CD4-positive, CD25-positive, alpha-beta regulatory T cell (primary cell): Measurements from ENCODE around the gene CPN2. TPM values are rescaled to one million over a fixed set of nuclear protein-coding genes. Genes with fewer than 3 reads are reported as not detected.

ENCODE experiments used
- ATAC-seq, 2 donors: fragments of 150-1000 bp; cut with Tn5 transposase; one replicate each; pipeline ENCODE4 v1.10.0; 2021; ENCODE audit warnings: low read depth in 2 of 2, moderate number of reproducible peaks in 2 of 2, moderate library complexity in 1 of 2
- DNase-seq, 3 donors: peaks; one replicate each; pipeline versions ENCODE4 v3.0.0 to v3.0.0-alpha.2; 2012 to 2022; ENCODE audit warnings: mixed read lengths in 1 of 3
- H3K27ac ChIP-seq: one replicate; pipeline ENCODE4 v1.7.0; 2013; ENCODE audit warnings: mild to moderate bottlenecking, low read length; ENCODE audit not compliant: insufficient read depth, poor library complexity, severe bottlenecking
- H3K27me3 ChIP-seq: one replicate; pipeline ENCODE4 v1.7.0; 2013; ENCODE audit warnings: low read length; ENCODE audit not compliant: control insufficient read depth, insufficient read depth
- H3K36me3 ChIP-seq: one replicate; pipeline ENCODE4 v1.7.0; 2013; ENCODE audit warnings: mild to moderate bottlenecking, low read length, moderate library complexity; ENCODE audit not compliant: control insufficient read depth, insufficient read depth
- H3K4me1 ChIP-seq: 2 replicates; pipeline ENCODE4 v1.7.0; 2013; ENCODE audit warnings: mild to moderate bottlenecking, low read length; ENCODE audit not compliant: insufficient read depth, control insufficient read depth, poor library complexity, severe bottlenecking
- H3K4me3 ChIP-seq: one replicate; pipeline ENCODE4 v1.7.0; 2013; ENCODE audit warnings: low read depth, mild to moderate bottlenecking, low read length, moderate library complexity
- H3K9me3 ChIP-seq, 2 experiments: 1 replicate in 1 of 2; 2 replicates in 1 of 2; pipeline ENCODE4 v1.7.0; 2013; ENCODE audit warnings: low read length in 2 of 2, mild to moderate bottlenecking in 1 of 2, moderate library complexity in 1 of 2; ENCODE audit not compliant: control insufficient read depth in 2 of 2
- H3K27ac Mint-ChIP-seq, 3 donors: one replicate each; pipeline ENCODE4 v1.8.0; 2020 to 2022; ENCODE audit warnings: mild to moderate bottlenecking in 3 of 3, mixed read lengths in 3 of 3, moderate library complexity in 2 of 3
- H3K27me3 Mint-ChIP-seq: one replicate; pipeline ENCODE4 v1.8.0; 2022; ENCODE audit warnings: mild to moderate bottlenecking, mixed read lengths
- H3K36me3 Mint-ChIP-seq: one replicate; pipeline ENCODE4 v1.8.0; 2020; ENCODE audit warnings: mixed read lengths
- H3K4me1 Mint-ChIP-seq, 4 donors: one replicate each; pipeline ENCODE4 v1.8.0; 2020 to 2022; ENCODE audit warnings: mixed read lengths in 4 of 4, mild to moderate bottlenecking in 1 of 4
- H3K4me3 Mint-ChIP-seq, 4 donors: one replicate each; pipeline ENCODE4 v1.8.0; 2020 to 2022; ENCODE audit warnings: mild to moderate bottlenecking in 4 of 4, mixed read lengths in 4 of 4, moderate library complexity in 3 of 4
- H3K9me3 Mint-ChIP-seq, 7 donors: one replicate each; pipeline ENCODE4 v1.8.0; 2020 to 2022; ENCODE audit warnings: mixed read lengths in 7 of 7, mild to moderate bottlenecking in 3 of 7, moderate library complexity in 2 of 7
- polyA plus RNA-seq, 4 donors: library from polyadenylated mRNA; unstranded; fragments of 300-500 nt; fragmentation: Illumina TruSeq; gene quantifications; one replicate each; pipeline ENCODE4 v1.2.3, GENCODE V29; 2021
- total RNA-seq: library from RNA; stranded (reverse); gene quantifications from one replicate; pipeline ENCODE4 v1.2.3, GENCODE V29; 2022

CPN2 gene
- total and polyA plus RNA-seq, 5 donors from 2014 or later: not detected

DNA sequence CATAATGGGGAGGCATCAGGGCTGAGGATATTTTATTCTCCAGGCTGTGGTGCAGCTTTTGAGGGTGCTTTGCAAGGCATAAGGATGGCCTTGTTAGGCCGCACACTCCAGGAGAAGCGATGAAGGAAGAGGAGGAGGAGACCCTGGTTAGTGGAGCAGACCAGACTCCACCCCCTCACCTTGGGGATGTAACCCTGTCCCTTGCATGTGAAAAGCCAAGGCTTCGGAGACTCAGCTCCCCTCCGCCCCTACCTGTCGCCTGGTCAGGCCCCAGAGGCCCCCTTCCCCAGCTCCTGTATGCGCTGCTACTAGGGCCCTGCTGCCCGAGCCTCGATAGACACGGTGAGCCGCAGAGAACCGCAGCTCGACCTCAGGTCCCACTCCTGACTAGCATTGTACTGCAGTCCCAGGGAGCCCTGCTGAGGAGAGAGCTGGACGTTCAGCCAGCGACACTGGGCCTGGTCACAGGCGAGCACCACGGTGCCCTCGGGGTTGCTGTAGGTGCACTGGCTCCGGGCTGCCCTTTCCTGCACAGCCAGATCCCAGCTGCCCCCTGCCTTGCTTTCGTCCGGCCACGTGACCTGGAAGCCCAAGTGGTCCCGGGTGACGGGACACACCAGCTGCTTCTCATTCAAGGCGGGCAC lies 10.2 kb downstream of the CPN2 start:
- Mint-ChIP-seq H3K4me1 (peaks cover 0 to 6% (median 2%) of the 10 kb centered on the region in 4 donors), H3K27me3 (peaks cover 30% of the 10 kb centered on the region), H3K9me3 (peaks cover 0 to 2% (median 0%) of the 10 kb centered on the region in 7 donors), H3K36me3 (no peaks in the 10 kb centered on the region), H3K4me3 (no peak overlapping the region), H3K27ac (no peak overlapping the region)
- ATAC-seq (no peak), DNase-seq (no peak)
- Histone ChIP-seq H3K36me3 (no peaks in the 10 kb centered on the region), H3K9me3 (no peaks in the 10 kb centered on the region), H3K27ac (no peak overlapping the region), H3K27me3 (no peaks in the 10 kb centered on the region), H3K4me1 (no peaks in the 10 kb centered on the region), H3K4me3 (no peak overlapping the region)

DNA sequence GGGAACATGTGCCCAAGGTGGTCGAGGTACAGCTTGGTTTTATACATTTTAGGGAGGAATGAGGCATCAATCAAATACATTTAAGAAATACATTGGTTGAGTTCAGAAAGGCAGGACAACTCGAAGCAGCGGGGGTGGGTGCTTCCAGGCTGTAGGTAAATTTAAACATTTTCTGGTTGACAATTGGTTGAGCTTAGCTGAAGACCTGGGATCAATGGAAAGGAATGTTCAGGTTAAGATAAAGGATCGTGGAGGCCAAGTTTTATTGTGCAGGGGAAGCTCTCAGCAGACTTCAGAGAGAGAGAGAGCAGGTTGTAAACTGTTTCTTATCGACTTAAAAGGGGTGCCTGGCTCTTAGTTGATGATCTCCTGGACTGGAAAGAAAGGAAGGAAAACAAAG lies 11.3 kb downstream of the CPN2 start:
- Mint-ChIP-seq H3K9me3 (peaks cover 0 to 2% (median 0%) of the 10 kb centered on the region in 7 donors), H3K36me3 (no peaks in the 10 kb centered on the region), H3K4me3 (no peak overlapping the region), H3K4me1 (peaks cover 0 to 6% (median 2%) of the 10 kb centered on the region in 4 donors), H3K27me3 (peaks cover 26% of the 10 kb centered on the region), H3K27ac (no peak overlapping the region)
- no peak for DNase-seq
- Histone ChIP-seq H3K4me1 (no peaks in the 10 kb centered on the region), H3K9me3 (no peaks in the 10 kb centered on the region), H3K27ac (no peak overlapping the region), H3K4me3 (no peak overlapping the region), H3K27me3 (no peaks in the 10 kb centered on the region), H3K36me3 (no peaks in the 10 kb centered on the region)
- no peak for ATAC-seq

DNA sequence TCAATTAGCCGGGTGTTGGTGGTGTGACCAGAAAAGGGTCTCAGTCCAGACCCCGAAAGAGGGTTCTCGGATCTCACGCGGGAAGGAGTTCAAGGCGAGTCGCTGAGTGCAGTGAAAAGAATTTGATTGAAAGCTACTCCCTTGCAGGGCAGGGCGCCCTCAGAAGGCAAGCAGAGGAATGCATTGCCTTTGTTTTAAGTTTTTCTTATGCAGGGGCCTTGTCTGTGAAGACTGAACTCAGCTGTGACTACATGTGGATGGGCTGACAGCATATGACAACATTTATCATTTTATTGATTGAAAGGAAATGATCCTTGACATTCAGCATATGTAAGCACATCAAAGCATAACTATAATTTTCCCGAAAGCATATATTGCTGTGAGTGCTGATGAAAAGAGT lies 11.8 kb downstream of the CPN2 start:
- peaks cover 0 to 6% (median 2%) of the 10 kb centered on the region in 4 donors for H3K4me1 Mint-ChIP-seq
- Histone ChIP-seq H3K36me3 (no peaks in the 10 kb centered on the region), H3K4me3 (no peak overlapping the region), H3K4me1 (no peaks in the 10 kb centered on the region), H3K27me3 (no peaks in the 10 kb centered on the region), H3K9me3 (no peaks in the 10 kb centered on the region), H3K27ac (no peak overlapping the region)
- peaks cover 24% of the 10 kb centered on the region for H3K27me3 Mint-ChIP-seq
- peaks cover 0 to 2% (median 0%) of the 10 kb centered on the region in 7 donors for H3K9me3 Mint-ChIP-seq
- no peaks in the 10 kb centered on the region for H3K36me3 Mint-ChIP-seq
- no peak overlapping the region for H3K4me3 Mint-ChIP-seq
- ATAC-seq (no peak), DNase-seq (no peak)
- H3K27ac Mint-ChIP-seq: no peak overlapping the region

DNA sequence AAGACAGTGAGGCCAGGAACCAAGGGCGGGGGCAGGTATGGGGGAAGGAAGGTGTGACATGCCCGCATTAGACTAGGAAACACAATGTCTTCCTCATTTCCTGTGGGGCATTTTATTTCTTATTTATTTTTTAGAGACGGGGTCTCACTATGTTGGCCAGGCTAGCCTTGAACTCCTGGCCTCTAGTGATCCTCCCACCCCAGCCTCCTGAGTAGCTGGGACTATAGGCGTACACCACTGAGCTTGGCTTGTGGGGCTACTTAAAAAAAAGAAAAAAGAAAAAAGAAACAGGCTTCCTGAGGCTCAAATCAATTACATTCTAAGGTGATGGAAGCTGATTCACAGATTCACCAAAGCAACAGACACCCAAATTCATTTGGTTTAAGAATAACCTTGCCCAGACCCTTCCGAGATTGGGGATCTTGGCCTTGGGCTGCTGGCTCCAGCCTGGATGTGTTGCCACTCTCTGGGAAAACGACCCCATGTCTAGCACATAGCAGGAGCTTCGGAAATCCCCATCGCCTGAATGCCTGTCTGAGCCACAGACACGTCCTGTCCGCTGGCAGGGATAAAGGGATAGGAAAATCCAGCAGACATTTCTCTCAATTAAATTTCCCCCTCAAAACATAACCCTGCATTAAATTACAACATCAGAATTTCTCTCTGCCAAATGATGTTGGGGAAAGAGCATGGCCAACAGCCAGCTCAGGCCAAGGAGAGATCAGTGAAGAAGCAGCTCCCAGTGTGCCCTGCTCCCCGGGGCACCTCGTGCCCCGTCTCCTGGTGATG lies 13.0 kb downstream of the CPN2 start:
- H3K27ac Mint-ChIP-seq: no peak overlapping the region
- peaks cover 6% of the 10 kb centered on the region for H3K4me1 ChIP-seq
- no peak overlapping the region for H3K4me3 ChIP-seq
- H3K9me3 Mint-ChIP-seq: peaks cover 0 to 2% (median 0%) of the 10 kb centered on the region in 7 donors
- H3K36me3 Mint-ChIP-seq: no peaks in the 10 kb centered on the region
- DNase-seq (no peak), ATAC-seq (no peak)
- H3K27ac ChIP-seq: no peak overlapping the region
- no peaks in the 10 kb centered on the region for H3K36me3 ChIP-seq
- peaks cover under 1% of the 10 kb centered on the region for H3K27me3 ChIP-seq
- no peak overlapping the region for H3K4me3 Mint-ChIP-seq
- H3K4me1 Mint-ChIP-seq: peaks cover 0 to 7% (median 0%) of the 10 kb centered on the region in 4 donors
- H3K9me3 ChIP-seq: no peaks in the 10 kb centered on the region
- H3K27me3 Mint-ChIP-seq: peaks cover 23% of the 10 kb centered on the region

DNA sequence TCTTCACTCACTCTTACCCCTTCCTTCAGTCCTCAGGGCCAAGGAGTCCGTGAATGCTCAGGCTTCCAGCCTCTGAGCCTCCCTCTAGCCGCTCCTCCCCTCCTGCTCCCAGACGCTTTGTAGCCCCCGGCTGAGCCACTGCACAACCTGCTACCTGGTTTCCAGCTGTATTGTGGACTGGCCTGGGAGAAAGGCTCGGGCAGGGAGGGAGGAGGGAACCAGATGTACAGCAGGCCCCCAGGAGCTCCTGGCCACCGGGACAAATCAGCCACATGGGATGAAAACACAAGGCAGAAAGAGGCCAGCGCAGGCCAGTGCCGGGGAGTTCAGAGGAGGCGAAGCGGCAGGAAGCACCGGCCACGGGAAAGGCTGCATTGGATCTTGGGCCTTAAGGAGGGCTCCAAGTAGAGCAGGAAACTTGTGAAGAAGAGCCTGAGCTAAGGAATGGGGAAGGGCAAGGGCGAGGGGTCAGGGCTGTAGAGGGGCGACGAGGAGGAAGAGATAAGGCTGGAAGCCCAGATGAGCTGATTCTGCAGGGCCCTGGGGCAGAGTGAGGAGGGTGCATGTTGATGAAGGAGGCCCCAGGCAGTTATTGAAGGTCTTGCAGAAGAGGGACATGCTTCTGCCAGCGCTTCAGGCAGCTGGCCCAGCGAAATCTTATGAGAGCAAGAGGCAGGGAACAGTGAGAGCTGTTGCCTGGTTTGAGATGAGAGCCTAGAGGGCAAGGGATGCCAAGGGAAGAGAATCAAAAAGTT lies 14.3 kb downstream of the CPN2 start:
- ATAC-seq: no peak
- H3K36me3 ChIP-seq: no peaks in the 10 kb centered on the region
- no peak overlapping the region for H3K27ac ChIP-seq
- Mint-ChIP-seq H3K4me3 (no peak overlapping the region), H3K9me3 (peaks cover 0 to 2% (median 0%) of the 10 kb centered on the region in 7 donors), H3K27ac (no peak overlapping the region), H3K4me1 (peaks cover 0 to 11% (median 0%) of the 10 kb centered on the region in 4 donors), H3K36me3 (no peaks in the 10 kb centered on the region), H3K27me3 (peaks cover 27% of the 10 kb centered on the region)
- H3K4me1 ChIP-seq: peaks cover 7% of the 10 kb centered on the region
- no peak for DNase-seq
- H3K4me3 ChIP-seq: no peak overlapping the region
- peaks cover 8% of the 10 kb centered on the region for H3K27me3 ChIP-seq
- no peaks in the 10 kb centered on the region for H3K9me3 ChIP-seq

DNA sequence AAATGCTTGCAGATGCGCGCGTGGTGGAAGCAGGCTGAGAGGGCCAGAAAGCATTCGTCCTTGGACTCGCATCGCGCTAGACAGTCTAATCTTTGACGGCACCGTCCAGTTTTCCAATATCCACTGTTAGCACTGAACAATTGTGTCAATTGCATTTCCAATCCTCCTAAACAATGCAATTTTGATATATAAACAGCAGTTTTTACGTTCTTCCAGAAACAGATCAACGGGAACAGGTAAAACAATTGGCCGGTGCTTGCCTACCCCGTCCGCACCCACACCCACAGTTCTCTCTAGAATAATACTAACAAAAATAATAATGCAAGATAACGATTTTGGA lies 17.2 kb downstream of the CPN2 start:
- H3K4me3 Mint-ChIP-seq: peak overlapping the region in 2 of 4 donors; percentile 66 to 72
- peaks cover 0 to 11% (median 0%) of the 10 kb centered on the region in 4 donors for H3K4me1 Mint-ChIP-seq
- no peaks in the 10 kb centered on the region for H3K36me3 ChIP-seq
- H3K4me1 ChIP-seq: peaks cover 7% of the 10 kb centered on the region
- DNase-seq: no peak
- H3K4me3 ChIP-seq: no peak overlapping the region
- H3K9me3 Mint-ChIP-seq: peaks cover 0 to 2% (median 0%) of the 10 kb centered on the region in 7 donors
- H3K27ac Mint-ChIP-seq: peak overlapping the region in 1 of 3 donors; percentile 74
- ATAC-seq: no peak
- H3K27me3 ChIP-seq: peaks cover 8% of the 10 kb centered on the region
- no peaks in the 10 kb centered on the region for H3K36me3 Mint-ChIP-seq
- H3K27ac ChIP-seq: no peak overlapping the region
- H3K9me3 ChIP-seq: no peaks in the 10 kb centered on the region
- peaks cover 33% of the 10 kb centered on the region for H3K27me3 Mint-ChIP-seq

DNA sequence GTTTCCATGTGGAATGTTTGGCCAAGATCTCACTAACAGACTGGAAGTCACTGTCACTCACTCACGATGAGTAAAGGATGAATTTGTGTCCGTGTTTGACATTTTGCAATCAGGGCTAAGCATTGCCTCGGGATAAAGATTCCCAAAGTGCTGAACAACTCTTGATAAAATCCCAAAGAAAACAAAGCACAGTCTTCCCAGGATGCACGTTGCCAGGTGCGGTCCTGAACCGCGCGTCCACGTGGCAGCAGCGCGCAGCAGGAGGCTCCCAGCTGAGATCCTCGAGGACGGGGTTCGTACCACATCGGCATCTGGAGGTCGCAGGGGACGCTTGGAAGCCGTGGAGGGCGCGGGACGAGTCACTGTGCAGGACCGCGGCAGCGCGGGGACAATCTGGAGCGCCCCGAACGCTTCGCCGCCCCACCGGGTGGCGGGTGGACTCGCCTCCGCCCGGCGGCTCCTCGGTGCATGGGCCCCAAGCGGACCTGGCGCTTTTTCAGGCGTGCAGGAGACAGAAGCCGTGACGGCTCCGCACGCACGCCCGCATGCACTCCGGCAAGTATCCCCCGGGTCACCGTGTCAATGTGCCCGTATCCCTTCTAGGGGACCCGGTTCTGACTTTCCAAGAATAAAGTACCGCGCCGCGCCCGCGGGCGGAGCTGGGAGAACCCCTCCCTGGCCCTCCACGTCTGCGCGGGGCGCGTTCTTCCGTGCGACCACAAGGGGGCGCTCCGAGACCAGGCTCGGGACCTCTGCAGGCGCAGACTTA lies 17.7 kb downstream of the CPN2 start:
- DNase-seq (peak; percentile 74 to 86 (median 85)), ATAC-seq (peak; percentile 86 to 94)
- peaks cover 36% of the 10 kb centered on the region for H3K27me3 Mint-ChIP-seq
- peak overlapping the region in 3 of 4 donors; percentile 40 to 72 (median 66) for H3K4me3 Mint-ChIP-seq
- Histone ChIP-seq H3K27me3 (peaks cover 8% of the 10 kb centered on the region), H3K27ac (no peak overlapping the region), H3K9me3 (no peaks in the 10 kb centered on the region), H3K4me1 (peaks cover 7% of the 10 kb centered on the region), H3K36me3 (no peaks in the 10 kb centered on the region), H3K4me3 (no peak overlapping the region)
- peaks cover 0 to 3% (median 0%) of the 10 kb centered on the region in 7 donors for H3K9me3 Mint-ChIP-seq
- H3K36me3 Mint-ChIP-seq: no peaks in the 10 kb centered on the region
- peaks cover 0 to 11% (median under 1%) of the 10 kb centered on the region in 4 donors for H3K4me1 Mint-ChIP-seq
- H3K27ac Mint-ChIP-seq: no peak overlapping the region
